Left ventricle myocardium inferior (tissue), 1 donor: ENCODE measurements around the gene TSSC4. TPM values are rescaled to one million over a fixed set of nuclear protein-coding genes. Genes with fewer than 3 reads are reported as not detected.
A peak's percentile ranks its signal among the peaks of the same experiment; 100 is the strongest.
"Not testable (repeated sequence)": the region's sequence is repeated elsewhere in the genome, so short reads cannot be mapped to it uniquely, and the experiment has no call there.

Experiments used
- DNase-seq: peaks from one replicate; pipeline ENCODE4 v3.0.0-alpha.2; 2020
- H3K27ac ChIP-seq: fragments of 200-600 bp; replicated peaks from 2 replicates; pipeline ENCODE4 v1.8.0; 2021
- H3K27me3 ChIP-seq: fragments of 200-600 bp; 2 replicates; pipeline ENCODE4 v1.8.0; 2021; ENCODE audit warnings: low read depth
- H3K36me3 ChIP-seq: fragments of 200-600 bp; 2 replicates; pipeline ENCODE4 v1.8.0; 2021
- H3K4me1 ChIP-seq: fragments of 200-600 bp; 2 replicates; pipeline ENCODE4 v1.8.0; 2021
- H3K4me3 ChIP-seq: fragments of 200-600 bp; 2 replicates; pipeline ENCODE4 v1.8.0; 2021; ENCODE audit warnings: mild to moderate bottlenecking, moderate library complexity
- H3K9me3 ChIP-seq: fragments of 200-600 bp; replicated peaks from 2 replicates; pipeline ENCODE4 v1.8.0; 2021
- intact Hi-C: fragments of 100-400 bp; cut with micrococcal nuclease; formaldehyde crosslinking; loops from one replicate; pipeline ENCODE4 v1.11.0; 2022
- total RNA-seq: library from RNA; stranded (reverse); fragmentation: NEBNext Ultra II Directional; extraction: Animal tissue kit (Norgen Biotek cat#: 25700); gene quantifications from one replicate; pipeline ENCODE4 v1.2.1, GENCODE V29; 2021
- TF ChIP-seq, protein P1 (sequence below): fragments of 200-600 bp; IDR thresholded peaks from 2 replicates; pipeline ENCODE4 v1.8.0; 2021; ENCODE audit warnings: antibody characterized with exemption, mild to moderate bottlenecking, borderline replicate concordance
- donor health status: DM: no; HTN: yes; CAD: no; lungs with severe emphysema.

The TSSC4 gene
- total RNA-seq, 1 donor from 2014 or later = 31.7 TPM

DNA sequence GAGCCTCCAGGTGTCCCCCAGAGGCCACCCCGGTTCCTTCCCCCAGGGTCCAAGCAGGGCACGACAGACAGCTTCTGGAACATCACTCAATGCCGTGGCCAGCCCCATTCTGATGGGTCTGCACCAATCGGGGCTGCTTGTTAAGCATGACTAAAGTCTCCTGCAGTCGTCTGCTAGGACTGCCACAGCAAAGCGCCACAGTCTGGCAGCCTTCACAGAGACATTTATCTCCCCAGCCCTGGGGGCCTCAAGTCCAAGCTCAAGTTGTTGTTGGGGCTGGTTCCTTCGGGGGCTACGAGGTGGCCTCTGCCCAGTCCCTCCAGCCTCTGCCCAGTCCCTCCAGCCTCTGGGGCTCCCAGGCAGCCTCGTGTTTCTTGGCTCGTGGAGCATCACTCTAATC, 37.4 kb upstream of the TSSC4 start:
- TF ChIP-seq, protein P1, sequence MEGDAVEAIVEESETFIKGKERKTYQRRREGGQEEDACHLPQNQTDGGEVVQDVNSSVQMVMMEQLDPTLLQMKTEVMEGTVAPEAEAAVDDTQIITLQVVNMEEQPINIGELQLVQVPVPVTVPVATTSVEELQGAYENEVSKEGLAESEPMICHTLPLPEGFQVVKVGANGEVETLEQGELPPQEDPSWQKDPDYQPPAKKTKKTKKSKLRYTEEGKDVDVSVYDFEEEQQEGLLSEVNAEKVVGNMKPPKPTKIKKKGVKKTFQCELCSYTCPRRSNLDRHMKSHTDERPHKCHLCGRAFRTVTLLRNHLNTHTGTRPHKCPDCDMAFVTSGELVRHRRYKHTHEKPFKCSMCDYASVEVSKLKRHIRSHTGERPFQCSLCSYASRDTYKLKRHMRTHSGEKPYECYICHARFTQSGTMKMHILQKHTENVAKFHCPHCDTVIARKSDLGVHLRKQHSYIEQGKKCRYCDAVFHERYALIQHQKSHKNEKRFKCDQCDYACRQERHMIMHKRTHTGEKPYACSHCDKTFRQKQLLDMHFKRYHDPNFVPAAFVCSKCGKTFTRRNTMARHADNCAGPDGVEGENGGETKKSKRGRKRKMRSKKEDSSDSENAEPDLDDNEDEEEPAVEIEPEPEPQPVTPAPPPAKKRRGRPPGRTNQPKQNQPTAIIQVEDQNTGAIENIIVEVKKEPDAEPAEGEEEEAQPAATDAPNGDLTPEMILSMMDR = no peak
- H3K36me3 ChIP-seq = no peaks in the 10 kb centered on the region
- intact Hi-C loops = no loop called here
- H3K9me3 ChIP-seq = no peaks in the 10 kb centered on the region
- DNase-seq = no peak
- no peak overlapping the region for H3K4me3 ChIP-seq
- H3K27ac ChIP-seq = no peak overlapping the region
- peaks cover 30% of the 10 kb centered on the region for H3K4me1 ChIP-seq
- no peaks in the 10 kb centered on the region for H3K27me3 ChIP-seq

DNA sequence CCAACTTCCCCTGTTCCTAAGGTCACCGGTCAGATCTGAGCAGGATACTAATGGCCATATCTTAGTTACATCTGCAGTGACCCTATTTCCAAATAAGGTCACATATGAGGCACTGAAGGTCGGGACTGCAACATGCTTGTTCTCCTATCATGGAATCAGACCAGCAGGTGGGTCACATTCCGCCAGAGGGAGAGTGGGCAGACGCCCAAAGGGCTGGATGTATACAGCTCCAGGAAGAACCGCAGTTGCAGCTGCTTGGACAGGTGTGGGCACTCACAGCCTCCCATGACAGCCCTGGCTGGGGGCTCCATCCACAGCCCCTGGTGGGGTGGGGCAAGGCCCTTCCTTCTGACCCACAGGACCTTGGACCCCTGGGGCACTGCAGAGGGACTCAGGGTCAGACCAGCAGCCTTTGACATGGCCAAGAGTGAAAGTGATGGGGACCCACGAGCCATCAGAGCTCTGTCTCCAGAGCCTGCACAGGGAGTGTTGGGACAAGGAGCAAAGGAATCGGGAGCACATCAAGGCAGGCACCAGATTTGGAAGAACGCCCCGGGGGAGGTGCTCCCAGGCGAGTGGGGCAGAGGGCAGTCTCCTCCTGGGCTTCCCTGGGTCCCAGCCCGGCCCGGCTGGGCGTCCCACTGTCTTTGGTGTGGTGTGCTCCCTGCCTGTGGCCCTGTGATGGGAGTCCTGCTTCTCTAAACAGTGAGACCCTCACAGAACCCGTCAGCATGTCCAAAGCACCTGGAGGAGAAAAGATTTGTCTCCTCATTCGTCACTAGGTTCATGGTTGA, 36.8 kb upstream of the TSSC4 start:
- no peaks in the 10 kb centered on the region for H3K27me3 ChIP-seq
- no peak overlapping the region for H3K4me3 ChIP-seq
- H3K36me3 ChIP-seq = no peaks in the 10 kb centered on the region
- no peak for DNase-seq
- H3K27ac ChIP-seq = no peak overlapping the region
- TF ChIP-seq, protein P1 = no peak
- H3K9me3 ChIP-seq = no peaks in the 10 kb centered on the region
- intact Hi-C loops = no loop called here
- H3K4me1 ChIP-seq = peaks cover 36% of the 10 kb centered on the region

DNA sequence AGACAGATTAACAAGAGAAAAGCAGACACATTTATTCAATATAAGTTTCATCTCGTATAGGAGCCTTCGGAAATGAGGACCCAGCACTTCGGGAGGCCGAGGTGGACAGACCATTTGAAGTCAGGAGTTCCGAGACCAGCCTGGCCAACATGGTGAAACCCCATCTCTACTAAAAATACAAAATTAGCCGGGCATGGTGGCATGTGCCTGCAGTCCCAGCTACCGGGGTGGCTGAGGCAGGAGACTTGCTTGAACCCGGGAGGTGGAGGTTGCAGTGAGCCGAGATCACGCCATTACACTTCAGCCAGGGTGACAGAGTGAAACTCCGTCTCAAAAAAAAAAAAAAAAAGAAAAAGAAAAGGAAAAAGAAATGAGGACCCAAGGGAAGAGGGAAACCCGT, 36.2 kb upstream of the TSSC4 start:
- H3K4me3 ChIP-seq, H3K36me3 ChIP-seq, H3K27ac ChIP-seq, H3K9me3 ChIP-seq, H3K27me3 ChIP-seq, DNase-seq, intact Hi-C loops: not testable (repeated sequence)
- H3K4me1 ChIP-seq = peaks cover 36% of the 10 kb centered on the region

DNA sequence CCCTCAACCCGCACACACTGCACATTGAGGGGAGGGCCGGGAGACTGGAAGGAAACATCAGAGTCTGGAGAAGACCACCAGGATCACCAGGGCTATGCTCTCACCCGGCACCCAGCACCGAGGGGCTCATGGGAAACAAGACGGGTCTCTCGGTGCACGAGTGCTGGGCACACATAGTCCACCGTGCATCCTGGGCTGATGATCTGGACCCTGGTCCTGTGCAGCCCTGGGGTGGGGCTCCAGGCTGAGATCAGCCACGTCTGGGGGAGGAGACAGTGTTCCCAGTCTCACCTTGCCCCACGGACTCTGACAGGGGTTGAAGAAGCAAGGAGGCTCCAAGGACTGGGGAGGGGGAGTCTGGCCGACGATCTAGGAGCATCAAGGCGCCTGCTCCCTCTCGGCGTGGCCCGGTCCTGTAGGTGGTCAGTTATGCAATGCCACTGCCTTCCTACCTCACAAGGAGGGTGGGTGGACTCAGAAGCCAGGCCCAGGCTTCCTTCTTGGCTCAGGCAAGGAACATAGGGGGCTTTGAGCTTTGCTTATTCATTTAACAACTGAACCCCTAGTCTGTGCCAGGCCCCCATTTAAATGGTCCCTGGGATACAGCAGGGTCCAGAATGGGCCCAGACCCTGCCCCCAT, 34.9 kb upstream of the TSSC4 start:
- H3K4me3 ChIP-seq = no peak overlapping the region
- H3K9me3 ChIP-seq = no peaks in the 10 kb centered on the region
- H3K27me3 ChIP-seq = no peaks in the 10 kb centered on the region
- no peak for DNase-seq
- peaks cover 36% of the 10 kb centered on the region for H3K4me1 ChIP-seq
- H3K27ac ChIP-seq = no peak overlapping the region
- intact Hi-C loops = no loop called here
- TF ChIP-seq, protein P1 = no peak
- H3K36me3 ChIP-seq = no peaks in the 10 kb centered on the region

DNA sequence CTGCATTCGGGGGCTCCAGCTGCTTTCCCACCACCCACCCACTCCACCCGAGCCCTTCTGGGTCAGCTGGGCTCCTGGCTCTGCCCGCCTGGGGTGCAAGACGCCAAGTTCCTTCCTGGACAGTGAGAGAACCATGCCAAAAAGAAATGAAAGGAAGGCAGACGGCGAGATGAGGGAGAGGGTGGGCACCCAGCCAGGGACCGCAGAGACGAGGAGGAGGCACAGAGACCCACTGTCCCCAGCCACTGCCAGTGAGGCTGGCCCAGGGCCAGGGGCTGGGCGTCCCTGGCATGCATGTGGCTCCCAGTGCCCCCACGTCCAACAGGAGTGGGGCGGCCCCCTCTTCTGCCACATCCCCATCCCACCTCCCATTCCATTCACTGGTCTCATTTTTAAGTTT, 34.3 kb upstream of the TSSC4 start:
- DNase-seq = no peak
- no peaks in the 10 kb centered on the region for H3K27me3 ChIP-seq
- no peaks in the 10 kb centered on the region for H3K9me3 ChIP-seq
- intact Hi-C loops = no loop called here
- H3K36me3 ChIP-seq = no peaks in the 10 kb centered on the region
- peaks cover 36% of the 10 kb centered on the region for H3K4me1 ChIP-seq
- TF ChIP-seq, protein P1 = no peak
- no peak overlapping the region for H3K4me3 ChIP-seq
- no peak overlapping the region for H3K27ac ChIP-seq

DNA sequence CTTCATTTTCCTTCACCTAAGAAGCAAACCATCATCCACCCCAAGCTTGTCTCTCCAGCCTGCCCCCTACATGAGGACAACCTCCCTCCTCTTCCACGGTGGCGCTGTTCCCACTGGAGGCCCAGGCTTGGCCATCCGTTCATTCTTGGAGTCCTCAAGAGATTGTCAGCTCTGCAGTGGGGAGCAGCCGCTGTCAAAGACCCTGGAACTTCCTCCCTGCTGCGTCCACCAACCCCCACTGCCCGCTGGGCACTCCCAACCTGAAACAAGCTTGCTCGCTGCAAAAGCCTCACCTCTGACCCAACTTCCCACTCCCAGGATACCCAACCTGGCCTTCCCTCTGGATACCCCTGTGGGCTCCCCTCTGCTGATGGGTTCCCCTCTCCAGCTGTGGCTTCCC, 33.8 kb upstream of the TSSC4 start:
- intact Hi-C loops = no loop called here
- TF ChIP-seq, protein P1 = no peak
- Histone ChIP-seq H3K27me3 (no peaks in the 10 kb centered on the region), H3K9me3 (no peaks in the 10 kb centered on the region), H3K4me3 (no peak overlapping the region), H3K36me3 (no peaks in the 10 kb centered on the region), H3K27ac (peak overlapping the region; percentile 66), H3K4me1 (peaks cover 37% of the 10 kb centered on the region)
- DNase-seq = no peak
